ENCODE measurements around the gene ACADVL.

ACADVL gene

DNA sequence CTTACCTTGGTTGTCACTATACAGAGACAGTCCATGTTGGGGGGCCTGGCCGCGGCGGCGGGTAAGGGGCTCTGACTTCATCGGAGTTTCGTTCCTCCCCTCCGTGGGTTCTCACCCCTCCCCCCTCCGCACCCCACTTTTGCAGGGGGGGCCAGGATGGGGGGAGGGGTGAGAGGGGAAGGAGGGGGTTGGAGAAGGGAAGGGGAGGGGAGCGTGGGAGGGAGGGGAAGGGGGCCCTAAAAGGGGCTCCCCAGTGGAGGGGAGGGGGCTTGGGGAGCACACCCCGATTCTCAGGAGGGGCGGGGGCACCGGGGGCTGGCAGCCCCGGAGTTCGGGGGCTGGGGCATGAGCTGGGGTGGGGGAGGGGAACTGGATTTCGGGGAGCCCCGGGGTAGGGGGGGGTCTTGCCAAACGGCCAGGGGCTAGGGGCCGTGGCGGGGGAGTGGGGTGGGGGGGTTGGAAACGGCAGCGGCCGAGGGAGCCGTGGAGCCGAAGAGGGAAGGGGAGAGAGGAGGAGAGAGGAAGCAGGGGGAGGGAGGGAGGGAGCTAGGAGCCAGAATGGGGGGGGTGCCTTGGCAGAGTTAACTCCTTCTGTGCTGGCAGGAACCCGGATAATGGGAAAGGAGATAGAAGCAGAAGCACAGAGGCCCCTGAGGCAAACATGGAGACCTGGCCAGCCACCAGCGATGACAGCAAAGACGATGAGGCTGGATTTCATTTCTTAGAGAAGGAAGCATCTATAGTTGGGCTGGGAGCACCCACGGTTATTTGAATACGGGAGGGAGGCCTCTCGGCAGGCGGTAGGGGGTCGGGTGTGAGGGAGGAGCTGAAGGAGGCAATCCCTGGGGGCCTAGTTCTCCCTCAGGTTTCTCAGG is 2.4 kb upstream of the ACADVL start:
- DNase-seq: no peak

DNA sequence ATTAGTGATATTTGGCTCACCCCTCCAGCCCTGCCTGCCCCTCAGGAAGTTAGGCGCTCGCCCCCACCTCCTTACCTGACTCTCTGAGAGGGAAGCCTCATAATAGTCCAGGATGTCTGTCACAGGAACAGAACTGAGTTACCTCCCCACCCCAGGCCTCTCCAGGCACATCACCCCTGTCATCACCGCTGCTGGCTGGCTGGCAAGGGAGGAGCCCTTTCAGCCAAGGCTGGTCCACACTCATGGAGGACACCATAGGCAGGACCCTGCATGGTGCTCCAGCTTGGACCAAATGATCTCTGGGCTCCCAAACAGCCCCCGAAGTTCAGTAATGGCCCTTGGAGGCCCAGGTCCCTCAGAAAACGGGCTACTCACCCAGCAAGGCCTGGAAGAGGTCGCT is 1.6 kb upstream of the ACADVL start:
- no peak for DNase-seq

DNA sequence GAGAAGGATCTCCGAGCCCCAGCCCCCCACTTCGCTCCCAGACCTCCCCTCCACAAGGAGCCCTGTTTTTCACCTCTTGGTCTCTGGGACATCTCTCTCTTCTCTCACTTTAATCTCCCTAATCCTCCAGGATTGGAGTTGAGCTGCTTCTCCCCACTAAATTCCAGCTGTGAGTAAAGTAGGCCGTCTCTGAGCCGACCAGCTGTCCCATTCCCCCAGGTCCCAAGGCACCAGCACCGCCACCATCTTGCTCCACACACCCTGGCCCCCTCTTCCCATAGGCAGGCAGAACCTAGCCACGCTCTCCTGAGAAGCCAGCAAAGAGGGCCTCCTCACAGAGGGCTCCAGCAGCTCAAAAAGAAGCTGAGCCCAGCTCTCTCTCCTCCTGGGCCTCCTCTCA is 980 bp upstream of the ACADVL start:
- no peak for DNase-seq

DNA sequence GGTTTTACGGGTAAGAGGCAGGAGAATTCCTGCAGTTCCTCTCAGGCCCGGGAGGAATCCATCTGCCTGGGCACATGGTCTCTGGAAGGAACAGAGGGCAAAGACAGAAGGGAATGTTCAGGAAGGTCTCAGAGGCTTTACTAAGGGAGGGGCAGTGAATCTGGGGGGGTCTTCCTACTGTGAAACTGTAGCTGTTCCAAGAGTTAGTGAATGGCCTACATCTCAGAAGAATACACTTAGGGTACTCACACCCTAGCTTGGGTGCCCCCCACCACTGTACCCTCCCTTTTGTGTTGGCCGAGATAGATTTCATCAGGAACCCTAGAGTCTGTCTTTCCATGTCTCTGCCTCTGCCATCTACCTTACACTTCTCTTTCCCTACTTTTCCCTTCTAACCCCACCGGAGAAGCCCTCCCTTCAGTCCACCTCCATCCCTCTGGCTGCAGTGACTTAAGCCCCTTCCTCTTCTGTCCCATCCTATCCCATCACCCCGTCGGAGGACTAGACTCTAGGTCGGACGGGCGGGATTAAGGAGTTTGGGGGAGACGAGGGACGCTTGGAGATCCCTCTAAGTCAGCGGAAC is 418 bp upstream of the ACADVL start:
- DNase-seq: peak in 1 of 2 experiments; percentile 64

DNA sequence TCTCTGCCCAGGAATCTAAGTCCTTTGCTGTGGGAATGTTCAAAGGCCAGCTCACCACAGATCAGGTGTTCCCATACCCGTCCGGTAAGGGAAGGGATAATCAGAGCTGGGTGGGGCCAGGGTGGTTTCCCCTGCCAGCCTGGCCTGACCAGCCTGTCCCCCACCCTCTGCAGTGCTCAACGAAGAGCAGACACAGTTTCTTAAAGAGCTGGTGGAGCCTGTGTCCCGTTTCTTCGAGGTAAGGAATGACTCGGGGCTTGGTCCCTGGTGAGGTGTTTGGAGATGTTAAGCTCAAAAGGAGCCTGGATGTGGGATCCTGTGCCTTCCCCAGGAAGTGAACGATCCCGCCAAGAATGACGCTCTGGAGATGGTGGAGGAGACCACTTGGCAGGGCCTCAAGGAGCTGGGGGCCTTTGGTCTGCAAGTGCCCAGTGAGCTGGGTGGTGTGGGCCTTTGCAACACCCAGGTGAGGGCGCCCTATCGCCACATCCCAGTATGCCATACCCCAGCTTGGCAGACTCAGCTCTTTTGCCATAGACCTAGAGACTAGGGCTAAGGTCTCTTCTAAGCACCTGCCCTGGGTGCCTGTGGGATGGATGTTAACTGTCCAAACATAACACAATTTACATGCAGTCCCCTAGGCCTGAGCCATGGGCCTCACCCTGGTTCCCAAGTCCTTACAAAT is 997 bp downstream of the ACADVL start:
- no peak for DNase-seq

DNA sequence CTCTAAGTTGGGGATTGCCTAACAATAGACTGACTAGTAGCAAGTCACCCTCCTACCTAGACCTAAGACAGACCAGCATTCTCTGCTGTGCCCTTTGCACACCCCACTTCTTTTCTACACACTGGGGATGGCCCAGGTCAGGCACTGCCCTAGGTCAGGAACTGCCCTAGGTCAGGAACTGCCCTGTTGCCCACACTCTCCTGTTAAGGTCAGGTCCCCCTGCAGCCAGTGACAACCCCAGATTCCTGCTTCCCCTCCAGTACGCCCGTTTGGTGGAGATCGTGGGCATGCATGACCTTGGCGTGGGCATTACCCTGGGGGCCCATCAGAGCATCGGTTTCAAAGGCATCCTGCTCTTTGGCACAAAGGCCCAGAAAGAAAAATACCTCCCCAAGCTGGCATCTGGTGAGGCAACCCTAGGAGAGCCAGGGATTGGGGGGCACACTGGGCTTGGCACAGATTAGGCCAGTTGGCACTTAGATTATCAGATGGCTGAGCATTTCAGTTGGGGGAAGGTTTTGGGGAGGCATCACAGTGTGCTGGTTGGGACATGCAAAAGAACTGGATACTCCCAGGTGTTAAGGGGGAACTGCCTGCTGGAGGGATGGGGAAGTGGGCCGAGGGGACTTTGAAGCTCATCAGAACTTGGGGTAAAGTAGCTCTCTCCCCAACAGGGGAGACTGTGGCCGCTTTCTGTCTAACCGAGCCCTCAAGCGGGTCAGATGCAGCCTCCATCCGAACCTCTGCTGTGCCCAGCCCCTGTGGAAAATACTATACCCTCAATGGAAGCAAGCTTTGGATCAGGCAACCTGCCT is 1.7 kb downstream of the ACADVL start:
- DNase-seq: no peak

DNA sequence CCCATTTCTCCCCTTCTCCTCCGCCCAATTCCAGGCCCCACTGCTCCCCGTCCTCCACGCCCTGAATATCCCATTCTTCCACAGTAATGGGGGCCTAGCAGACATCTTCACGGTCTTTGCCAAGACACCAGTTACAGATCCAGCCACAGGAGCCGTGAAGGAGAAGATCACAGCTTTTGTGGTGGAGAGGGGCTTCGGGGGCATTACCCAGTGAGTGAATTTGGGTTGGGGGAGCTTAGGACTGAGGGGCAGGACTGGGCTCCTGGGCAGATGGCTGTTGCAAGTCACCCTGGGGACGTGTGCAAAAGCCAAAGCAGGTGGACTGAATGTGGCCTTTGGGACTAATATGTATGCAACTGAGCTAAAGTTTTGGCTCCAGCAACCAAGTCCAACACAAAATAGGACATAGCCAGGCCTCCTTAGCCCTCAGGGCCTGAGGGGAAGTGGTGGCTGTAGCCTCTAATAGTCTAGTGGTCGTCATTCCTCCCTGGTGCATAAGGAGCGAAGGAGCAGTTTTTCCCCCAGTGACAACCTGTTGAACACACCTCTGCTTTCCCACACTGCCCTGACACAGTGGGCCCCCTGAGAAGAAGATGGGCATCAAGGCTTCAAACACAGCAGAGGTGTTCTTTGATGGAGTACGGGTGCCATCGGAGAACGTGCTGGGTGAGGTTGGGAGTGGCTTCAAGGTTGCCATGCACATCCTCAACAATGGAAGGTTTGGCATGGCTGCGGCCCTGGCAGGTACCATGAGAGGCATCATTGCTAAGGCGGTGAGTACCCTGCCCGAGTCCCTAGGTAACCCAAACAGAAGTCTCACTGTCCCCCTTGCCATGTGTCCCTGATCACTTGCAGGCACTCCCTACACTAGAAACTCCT is 2.6 kb downstream of the ACADVL start:
- DNase-seq: no peak

DNA sequence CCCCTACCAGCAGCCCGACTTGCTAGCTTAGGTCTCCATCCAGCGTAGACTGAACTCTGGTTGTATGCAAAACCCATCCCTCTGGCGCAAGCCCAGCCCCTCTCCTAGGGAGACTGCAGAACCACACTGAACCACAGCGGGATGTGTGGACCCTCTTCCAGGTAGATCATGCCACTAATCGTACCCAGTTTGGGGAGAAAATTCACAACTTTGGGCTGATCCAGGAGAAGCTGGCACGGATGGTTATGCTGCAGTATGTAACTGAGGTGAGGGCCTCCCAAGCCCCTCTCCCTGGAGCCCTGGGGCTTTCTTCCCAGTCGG is 3.2 kb downstream of the ACADVL start:
- DNase-seq: no peak

DNA sequence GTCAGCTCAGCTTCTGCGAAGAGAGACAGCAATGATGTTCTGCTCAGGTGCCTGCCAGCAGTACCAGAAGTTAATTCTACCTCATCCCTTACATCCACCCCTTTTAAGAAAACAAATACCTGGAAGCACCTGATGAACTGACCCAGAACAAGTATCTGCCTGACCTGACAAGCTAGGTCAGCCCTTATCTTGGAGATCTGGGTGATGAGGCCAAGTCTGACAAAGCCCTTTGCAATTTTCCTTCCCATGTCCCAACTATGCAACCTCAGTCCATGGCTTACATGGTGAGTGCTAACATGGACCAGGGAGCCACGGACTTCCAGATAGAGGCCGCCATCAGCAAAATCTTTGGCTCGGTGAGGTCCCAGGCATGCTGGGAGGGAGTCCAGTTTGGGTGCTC is 3.6 kb downstream of the ACADVL start:
- DNase-seq: no peak

DNA sequence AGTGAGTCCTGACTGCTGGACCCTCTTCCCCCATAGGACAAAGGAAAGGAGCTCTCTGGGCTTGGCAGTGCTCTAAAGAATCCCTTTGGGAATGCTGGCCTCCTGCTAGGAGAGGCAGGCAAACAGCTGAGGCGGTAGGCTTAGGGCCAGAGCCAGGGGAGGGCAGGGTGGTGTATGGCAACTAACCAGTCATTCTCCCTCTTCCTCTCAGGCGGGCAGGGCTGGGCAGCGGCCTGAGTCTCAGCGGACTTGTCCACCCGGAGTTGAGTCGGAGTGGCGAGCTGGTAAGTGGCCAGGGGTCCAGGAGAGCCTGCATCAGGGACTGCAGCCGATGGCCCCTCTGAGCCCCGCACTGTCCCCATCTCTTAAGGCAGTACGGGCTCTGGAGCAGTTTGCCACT is 4.4 kb downstream of the ACADVL start:
- no peak for DNase-seq

DNA sequence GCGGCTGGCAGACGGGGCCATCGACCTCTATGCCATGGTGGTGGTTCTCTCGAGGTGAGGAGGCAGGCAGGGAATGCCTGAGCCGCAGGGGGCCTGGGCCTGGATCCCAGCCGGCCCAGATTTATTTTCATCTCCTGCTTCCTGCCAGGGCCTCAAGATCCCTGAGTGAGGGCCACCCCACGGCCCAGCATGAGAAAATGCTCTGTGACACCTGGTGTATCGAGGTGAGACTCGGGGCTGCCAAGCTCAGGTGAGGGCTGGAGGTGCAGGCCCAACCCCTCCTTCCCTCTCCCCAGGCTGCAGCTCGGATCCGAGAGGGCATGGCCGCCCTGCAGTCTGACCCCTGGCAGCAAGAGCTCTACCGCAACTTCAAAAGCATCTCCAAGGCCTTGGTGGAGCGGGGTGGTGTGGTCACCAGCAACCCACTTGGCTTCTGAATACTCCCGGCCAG is 4.9 kb downstream of the ACADVL start:
- DNase-seq: no peak

DNA sequence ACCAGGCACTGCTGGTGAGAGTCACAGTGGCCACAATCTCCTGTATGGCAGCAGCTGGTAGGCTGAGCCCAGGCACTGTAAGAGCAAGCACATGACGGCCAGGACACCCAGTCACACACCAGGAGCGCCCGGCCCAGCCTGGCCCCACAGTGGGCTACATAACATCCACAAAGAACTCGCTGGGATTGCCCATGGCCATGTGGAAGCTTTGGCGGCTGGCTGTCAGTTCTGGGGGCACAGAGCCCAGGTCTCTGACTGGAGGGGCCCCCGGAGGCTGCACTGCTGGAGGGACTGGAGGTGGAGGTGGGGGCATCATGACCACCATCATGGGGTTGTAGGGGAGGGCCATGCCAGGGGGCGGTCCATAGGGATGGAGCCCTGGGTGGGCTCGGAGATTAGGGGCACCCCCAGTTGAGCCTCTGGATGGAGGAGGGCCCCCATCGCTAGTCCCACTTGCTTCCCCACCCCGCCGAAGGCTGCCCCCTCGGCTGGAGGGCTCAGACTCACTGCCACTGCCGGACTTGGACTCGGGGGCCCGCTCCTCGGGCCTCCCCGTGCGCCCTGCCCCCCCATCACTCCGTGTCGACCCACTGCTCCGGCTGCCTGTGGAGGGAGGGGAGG is 6.1 kb downstream of the ACADVL start:
- no peak for DNase-seq

DNA sequence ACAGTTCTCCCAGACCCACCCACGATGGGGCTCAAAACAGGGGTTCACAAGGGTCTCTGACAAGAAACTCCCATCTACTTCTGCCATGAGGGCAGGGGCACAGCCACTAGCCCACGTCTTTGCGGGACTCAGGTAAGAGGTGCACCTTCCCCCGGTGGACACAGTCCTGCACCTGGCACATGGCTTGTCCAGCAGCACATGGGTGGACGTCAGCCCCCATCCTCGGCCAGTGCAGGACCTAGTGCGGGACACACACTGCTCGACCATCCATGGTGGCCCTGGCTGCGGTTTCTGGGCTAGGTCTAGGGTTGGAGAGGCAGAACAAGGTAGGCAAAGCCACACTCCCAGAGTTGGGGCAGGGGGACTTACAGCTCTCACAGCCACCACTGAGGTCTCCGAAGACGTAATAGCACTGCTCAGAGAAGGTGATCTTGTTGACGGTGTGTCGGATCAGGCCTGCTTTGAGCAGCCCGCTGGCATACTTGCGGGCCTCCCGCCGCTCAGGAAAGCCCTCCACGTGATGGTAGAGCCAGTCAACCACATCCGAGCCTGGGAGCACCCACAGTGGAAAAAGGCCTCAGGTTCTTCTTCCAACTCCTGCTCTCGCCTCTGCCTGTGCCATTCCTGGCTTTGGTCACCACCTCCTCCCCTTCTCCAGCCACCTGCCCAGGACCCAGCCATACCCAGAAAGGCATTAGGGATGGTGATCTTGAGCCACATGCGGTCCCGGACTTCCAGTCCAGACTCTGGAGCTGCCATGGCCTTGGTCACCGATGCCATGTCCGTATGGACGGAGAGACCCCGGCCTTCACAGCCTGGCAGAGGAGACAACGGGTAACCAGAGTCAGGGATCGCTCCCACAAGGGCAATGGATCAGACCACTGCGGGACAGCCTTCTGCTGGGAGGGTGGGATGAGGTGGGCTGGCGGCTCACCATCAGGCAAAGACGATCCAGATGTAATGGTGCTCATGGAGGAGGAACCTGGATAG is 7.3 kb downstream of the ACADVL start:
- no peak for DNase-seq

DNA sequence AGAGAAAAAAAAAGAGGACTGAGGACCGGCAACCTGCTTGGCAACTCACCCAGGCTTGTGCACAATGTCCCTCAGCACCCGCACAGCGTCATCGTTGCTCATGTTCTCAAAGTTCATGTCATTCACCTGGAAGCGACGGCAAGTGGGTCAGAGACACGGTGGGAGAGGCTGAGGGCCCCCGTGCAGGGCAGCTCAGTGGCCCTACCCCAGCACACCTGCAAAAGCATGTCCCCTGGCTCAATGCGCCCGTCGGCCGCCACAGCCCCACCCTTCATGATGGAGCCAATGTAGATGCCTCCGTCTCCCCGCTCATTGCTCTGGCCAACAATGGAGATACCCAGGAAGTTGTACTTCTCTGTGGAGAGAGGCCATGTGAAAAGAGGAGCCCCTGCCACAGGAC is 9.2 kb downstream of the ACADVL start:
- DNase-seq: no peak

DNA sequence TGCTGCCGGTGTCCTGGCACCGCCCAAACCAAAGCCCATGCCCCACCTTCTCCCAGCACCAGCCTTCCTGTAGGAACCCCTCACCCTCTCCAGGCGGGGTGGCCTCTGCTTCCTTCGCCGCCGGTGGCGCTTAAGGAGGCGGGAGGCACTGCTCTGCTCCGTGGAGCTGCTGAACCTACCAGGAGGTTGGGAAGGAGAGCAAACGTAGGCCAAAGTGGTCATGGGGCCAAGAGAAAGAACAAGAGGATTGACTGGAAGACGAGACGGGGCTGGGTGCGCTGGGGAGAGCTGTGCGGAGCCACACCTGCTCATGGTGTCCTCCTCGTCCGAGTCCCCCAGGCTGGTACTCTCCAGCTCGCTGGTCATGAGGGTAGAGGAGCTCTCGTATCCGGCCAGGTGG is 9.8 kb downstream of the ACADVL start:
- DNase-seq: no peak

DNA sequence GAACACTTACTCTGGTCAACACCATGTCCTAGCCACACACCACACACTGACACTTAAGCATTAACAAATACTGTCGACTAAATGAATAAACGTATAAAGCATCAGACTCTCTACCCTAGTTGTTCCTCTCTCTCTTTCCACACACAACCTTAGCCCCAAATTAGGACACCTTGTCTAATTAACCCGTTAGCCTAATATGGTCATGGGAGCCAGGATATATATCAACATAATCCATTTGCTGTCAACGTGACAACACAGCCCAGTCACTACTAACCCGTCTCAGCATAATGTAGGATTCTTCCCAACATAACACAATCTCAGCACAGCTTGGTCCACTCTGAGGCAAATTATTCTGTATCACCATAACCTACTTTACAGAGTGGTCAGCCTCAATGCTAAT is 12.4 kb downstream of the ACADVL start:
- no peak for DNase-seq

DNA sequence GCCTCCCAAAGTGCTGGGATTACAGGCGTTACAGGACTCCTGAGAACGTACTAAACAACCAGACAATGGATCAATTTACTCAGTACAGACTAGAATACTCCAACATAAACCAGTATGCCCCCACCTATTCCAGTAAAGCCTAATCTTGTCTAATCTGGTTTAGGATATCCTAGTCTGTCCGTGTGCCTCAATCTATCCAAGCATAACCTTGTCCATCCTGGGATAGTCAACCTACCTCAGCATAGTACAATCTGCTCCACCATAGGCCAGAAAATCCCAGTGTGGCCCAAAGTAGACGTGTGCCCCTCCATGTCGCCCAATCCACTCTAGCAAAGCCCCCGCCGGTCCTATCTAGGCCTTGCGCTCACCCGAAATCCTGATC is 14.0 kb downstream of the ACADVL start:
- DNase-seq: no peak

DNA sequence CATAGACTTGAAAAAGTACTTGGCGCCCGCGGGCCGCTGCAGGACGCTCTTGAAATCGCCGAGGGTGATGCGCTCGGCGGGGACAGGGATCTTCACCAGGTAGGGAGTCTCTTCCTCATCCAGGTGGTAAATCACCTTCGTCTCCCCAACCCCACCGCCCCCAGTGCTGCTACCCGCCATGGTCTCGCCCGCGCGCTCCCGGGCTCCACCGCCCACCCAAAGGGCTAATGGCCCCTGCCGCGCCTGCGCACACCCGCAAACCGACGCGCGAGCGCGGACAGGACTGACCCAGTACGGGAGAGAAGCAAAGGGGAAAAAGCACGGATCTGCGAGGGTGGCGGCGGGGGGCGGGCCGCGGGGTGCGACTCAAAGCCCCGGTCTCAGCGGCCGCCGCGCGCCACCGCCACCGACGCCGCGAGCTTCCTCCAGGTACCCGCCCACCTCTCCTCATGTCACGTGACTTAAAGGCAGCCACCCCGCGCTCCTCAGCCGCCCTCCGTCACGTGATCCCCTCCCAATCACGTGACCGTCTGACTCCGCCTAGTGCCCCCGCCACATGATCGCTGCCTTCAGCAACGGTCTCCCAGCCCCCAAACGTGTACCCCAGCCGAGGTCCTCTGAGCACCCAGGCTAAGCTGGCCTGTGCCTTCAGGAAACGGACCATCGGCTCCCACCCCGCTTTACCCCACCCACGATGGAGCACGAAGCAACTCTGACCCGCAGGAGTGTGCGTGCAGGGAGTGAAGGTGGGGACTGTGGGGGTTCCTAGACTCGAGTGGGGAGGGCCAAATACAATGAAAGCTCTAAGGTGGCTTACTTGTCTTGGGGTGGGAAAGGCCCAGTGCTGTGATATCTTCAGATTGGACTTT is 14.6 kb downstream of the ACADVL start, which contains the start of gene DVL2:
TSS of gene DVL2 (minus strand) at position 435 of the 869 bp plus-strand sequence. CDS start at position 180, 255 bp downstream.
- DNase-seq: peak; percentile 73 to 92
